GM10248 (cell line): ENCODE data around the gene KCNK16.

ENCODE experiments used
- CTCF ChIA-PET: fragments of 300-600 bp; sonication (Branson Sonifier 250); formaldehyde crosslinking; extraction: SDS; loops from one replicate; lab custom pipeline; 2021; ENCODE audit warnings: antibody characterized with exemption; lab: Yijun Ruan, JAX
- POLR2A ChIA-PET: fragments of 350-650 bp; sonication (Branson Sonifier 250); formaldehyde crosslinking; extraction: SDS; loops from one replicate; lab custom pipeline; 2020; ENCODE audit warnings: antibody characterized with exemption; lab: Yijun Ruan, JAX
- DNase-seq: peaks from one replicate; pipeline ENCODE4 v3.0.0; 2012; ENCODE audit errors: extremely low spot score
- TF ChIP-seq, protein P1 (sequence below): IDR thresholded peaks from 2 replicates; pipeline ENCODE4 v1.5.1; 2012; ENCODE audit warnings: mild to moderate bottlenecking, low read depth; ENCODE audit errors: extremely low read depth, missing control alignments, control extremely low read depth

The KCNK16 gene

DNA sequence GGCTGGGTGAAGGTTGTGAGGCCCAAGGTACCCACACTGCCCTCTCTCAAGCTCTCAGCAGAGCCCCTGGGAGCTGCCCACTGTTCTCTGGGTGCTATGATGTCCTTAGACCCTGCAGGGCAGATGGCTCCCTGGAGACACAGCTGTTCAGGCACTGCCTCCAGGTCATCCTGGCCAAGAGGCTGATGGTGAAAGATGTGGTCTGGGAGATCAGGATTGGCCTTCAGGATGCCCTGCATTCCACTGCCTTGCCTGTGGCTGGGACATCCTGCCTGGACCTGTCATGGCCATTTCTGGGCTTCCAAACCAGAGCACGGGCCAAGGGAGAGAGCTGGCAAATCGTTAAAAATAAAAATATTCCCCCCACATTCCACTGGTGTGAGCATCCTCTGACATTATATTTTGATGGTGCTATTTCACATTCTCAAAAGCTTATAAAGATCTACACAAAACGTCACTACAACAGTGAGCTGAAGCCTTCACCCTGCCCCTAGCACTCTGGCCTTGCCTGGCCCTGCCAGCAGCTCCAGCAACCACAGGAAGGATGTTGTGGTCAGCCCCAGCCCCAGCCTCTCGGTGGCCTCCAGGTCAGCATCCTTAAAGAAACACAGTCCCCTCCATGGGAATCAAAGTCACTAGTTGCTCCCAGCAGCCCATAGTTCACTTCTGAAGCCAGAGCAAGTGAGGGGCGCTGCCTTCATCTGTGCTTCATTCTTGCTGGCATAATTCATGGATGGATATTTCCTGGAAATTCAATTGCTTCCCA, 13.5 kb upstream of the KCNK16 start:
- CTCF ChIA-PET: interaction anchor here (1.2 to 1.6 kb wide), 3 partner anchors 11 to 26 kb away, joined by 5 to 7 read pairs (median 6); no protein-coding TSS in a partner anchor
- POLR2A ChIA-PET: interaction anchor here (0.5 kb wide), 1 partner anchor 468 kb away, joined by 4 read pairs; no protein-coding TSS in a partner anchor
- TF ChIP-seq, protein P1, sequence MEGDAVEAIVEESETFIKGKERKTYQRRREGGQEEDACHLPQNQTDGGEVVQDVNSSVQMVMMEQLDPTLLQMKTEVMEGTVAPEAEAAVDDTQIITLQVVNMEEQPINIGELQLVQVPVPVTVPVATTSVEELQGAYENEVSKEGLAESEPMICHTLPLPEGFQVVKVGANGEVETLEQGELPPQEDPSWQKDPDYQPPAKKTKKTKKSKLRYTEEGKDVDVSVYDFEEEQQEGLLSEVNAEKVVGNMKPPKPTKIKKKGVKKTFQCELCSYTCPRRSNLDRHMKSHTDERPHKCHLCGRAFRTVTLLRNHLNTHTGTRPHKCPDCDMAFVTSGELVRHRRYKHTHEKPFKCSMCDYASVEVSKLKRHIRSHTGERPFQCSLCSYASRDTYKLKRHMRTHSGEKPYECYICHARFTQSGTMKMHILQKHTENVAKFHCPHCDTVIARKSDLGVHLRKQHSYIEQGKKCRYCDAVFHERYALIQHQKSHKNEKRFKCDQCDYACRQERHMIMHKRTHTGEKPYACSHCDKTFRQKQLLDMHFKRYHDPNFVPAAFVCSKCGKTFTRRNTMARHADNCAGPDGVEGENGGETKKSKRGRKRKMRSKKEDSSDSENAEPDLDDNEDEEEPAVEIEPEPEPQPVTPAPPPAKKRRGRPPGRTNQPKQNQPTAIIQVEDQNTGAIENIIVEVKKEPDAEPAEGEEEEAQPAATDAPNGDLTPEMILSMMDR: no peak
- DNase-seq: no peak

GRCh38 chr6:39333644-39334438, 11.3 kb upstream of the KCNK16 start:
- TF ChIP-seq, protein P1: no peak
- CTCF ChIA-PET: interaction anchor here (1.4 to 1.9 kb wide), 2 partner anchors 10 to 16 kb away, joined by 3 to 4 read pairs; no protein-coding TSS in a partner anchor
- POLR2A ChIA-PET: no interaction called here
- DNase-seq: no peak

DNA sequence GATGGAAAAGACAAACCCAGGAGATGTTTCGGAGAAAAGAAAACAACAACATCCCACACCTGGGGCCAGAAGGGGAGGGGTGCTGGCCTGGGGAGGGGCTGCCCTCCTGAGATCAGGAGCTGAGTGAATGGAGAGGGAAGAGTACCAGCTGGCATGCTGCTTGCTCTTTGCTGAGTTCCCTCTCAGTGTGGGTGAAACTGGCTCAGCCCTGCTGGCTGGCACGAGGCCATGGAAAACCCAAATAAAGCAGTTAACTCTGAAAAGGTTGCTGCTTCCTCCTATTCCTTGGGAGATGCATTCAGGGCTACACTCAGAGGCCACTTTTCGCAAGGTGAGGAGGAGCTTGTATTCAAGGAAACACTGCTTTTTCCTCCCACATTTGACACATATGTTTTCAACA, 8.0 kb upstream of the KCNK16 start:
- TF ChIP-seq, protein P1: no peak
- DNase-seq: no peak
- CTCF ChIA-PET: interaction anchor here (0.9 to 1.9 kb wide), 4 partner anchors 9 to 164 kb away, joined by 3 to 7 read pairs (median 4); no protein-coding TSS in a partner anchor
- POLR2A ChIA-PET: no interaction called here

GRCh38 chr6:39330057-39330456, 7.6 kb upstream of the KCNK16 start:
- CTCF ChIA-PET: interaction anchor here (1.4 to 1.9 kb wide), 2 partner anchors 10 to 17 kb away, joined by 3 to 7 read pairs; no protein-coding TSS in a partner anchor
- POLR2A ChIA-PET: no interaction called here
- TF ChIP-seq, protein P1: no peak
- DNase-seq: peak; percentile 67

GRCh38 chr6:39328066-39328465, 5.6 kb upstream of the KCNK16 start:
- TF ChIP-seq, protein P1: no peak
- CTCF ChIA-PET: no interaction called here
- POLR2A ChIA-PET: no interaction called here
- no peak for DNase-seq

- no peak for DNase-seq
- TF ChIP-seq, protein P1: no peak
- POLR2A ChIA-PET: no interaction called here
- CTCF ChIA-PET: no interaction called here
Measured at GRCh38 chr6:39327507-39327906, 5.0 kb upstream of the KCNK16 start.
